ENCODE data around the gene ELL. TPM values are rescaled to one million over a fixed set of nuclear protein-coding genes. Genes with fewer than 3 reads are reported as not detected.

ELL gene
- total RNA-seq, 1 experiment from 2014 or later: 17.0 TPM

DNA sequence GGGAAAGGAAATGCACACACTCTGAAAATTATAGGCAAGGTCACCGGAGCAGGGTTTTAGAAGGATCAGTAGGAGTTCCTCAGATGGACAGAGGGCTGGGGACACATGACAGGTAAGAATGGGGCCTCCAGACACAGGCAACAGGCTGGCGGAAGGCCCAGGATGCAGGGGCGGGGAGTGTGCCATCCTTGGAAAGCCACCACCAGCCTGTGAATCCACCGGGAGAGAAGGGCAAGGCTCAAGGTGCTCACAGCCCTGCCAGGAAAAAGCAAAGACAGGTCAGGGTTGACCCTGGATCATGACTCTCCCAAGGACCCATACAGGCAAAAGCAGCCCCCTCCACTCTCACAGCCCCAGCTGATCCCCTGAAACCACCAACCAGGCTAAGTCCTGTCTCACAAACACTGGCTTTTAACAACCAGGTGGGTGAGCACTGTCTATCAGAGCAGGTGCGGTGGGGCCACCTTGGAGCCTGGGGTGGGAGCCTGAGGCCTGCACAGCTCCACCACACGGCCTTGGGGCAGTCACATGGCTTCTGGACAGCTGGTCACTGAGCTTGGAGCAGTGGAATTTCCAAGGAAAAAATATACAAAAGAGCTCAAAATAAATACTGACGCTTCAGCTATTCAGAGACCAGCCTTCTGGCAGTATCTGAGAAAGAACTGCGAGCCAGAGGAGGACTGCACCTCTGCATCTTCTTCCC is 48.7 kb downstream of the ELL start:
- Histone ChIP-seq H3K27me3 (ENCODE audit: insufficient read depth, low read length) (no peaks in the 10 kb centered on the region), H3K23ac (ENCODE audit: insufficient read length, low read depth, low read length) (no peak overlapping the region), H3K4me1 (ENCODE audit: insufficient read depth, low read length) (no peaks in the 10 kb centered on the region), H3K56ac (ENCODE audit: insufficient read length, low read depth, low read length) (no peak overlapping the region), H3K4ac (ENCODE audit: low read depth, low read length) (no peak overlapping the region), H3K79me1 (ENCODE audit: insufficient read depth, low read depth, low read length, poor library complexity, severe bottlenecking) (peaks cover 2% of the 10 kb centered on the region), H3K18ac (ENCODE audit: insufficient read length, low read depth, low read length) (no peak overlapping the region), H3K4me2 (ENCODE audit: insufficient read depth, insufficient read length, low read length) (no peak overlapping the region), H3K27ac (ENCODE audit: insufficient read length, low read depth, low read length) (no peak overlapping the region), H3K9ac (ENCODE audit: extremely low read depth, insufficient read length, low read length) (no peak overlapping the region), H2AFZ (ENCODE audit: low read length) (no peak overlapping the region), H4K8ac (replicated peaks; ENCODE audit: insufficient read length, low read depth, low read length) (no peak overlapping the region), H2BK15ac (ENCODE audit: low read depth, low read length) (no peak overlapping the region), H4K91ac (ENCODE audit: insufficient read length, low read depth, low read length) (no peak overlapping the region), H4K20me1 (ENCODE audit: control insufficient read depth, insufficient read depth, insufficient read length) (no peaks in the 10 kb centered on the region), H3K79me2 (ENCODE audit: insufficient read depth, low read length) (no peaks in the 10 kb centered on the region; the same call in 1 of the 2 replicates), H3K23me2 (ENCODE audit: insufficient read length, low read depth, low read length, poor library complexity, severe bottlenecking) (no peaks in the 10 kb centered on the region), H2BK120ac (ENCODE audit: low read depth, low read length, poor library complexity, severe bottlenecking) (no peak overlapping the region), H2BK5ac (ENCODE audit: insufficient read length, low read length) (no peak overlapping the region), H2BK20ac (ENCODE audit: low read depth, low read length, poor library complexity, severe bottlenecking) (no peak overlapping the region), H2BK12ac (ENCODE audit: insufficient read length, low read depth, low read length) (no peak overlapping the region), H3K14ac (ENCODE audit: insufficient read depth, low read length) (no peak overlapping the region; the same call in 1 of the 2 replicates), H4K5ac (ENCODE audit: insufficient read length, low read depth, low read length) (no peak overlapping the region), H3K9me3 (ENCODE audit: control insufficient read depth, low read depth, low read length) (no peaks in the 10 kb centered on the region), H2AK5ac (ENCODE audit: insufficient read length, low read length) (no peak overlapping the region), H3T11ph (ENCODE audit: low read length) (no peak overlapping the region)
- no peak for DNase-seq
- H3K36me3 Mint-ChIP-seq (ENCODE audit: insufficient read depth in 1 of 3, low read depth in 3 of 3): peaks cover 0 to 2% (median 0%) of the 10 kb centered on the region in 3 experiments; a peak in 1 of 7 replicates
- H3K27me3 Mint-ChIP-seq (ENCODE audit: low read depth): no peaks in the 10 kb centered on the region
- H3K4me3 Mint-ChIP-seq: no peak overlapping the region
- H3K27ac Mint-ChIP-seq: peak overlapping the region in 2 of 3 experiments; percentile 33 to 59; a peak in 4 of 7 replicates
- TF ChIP-seq, protein P1, sequence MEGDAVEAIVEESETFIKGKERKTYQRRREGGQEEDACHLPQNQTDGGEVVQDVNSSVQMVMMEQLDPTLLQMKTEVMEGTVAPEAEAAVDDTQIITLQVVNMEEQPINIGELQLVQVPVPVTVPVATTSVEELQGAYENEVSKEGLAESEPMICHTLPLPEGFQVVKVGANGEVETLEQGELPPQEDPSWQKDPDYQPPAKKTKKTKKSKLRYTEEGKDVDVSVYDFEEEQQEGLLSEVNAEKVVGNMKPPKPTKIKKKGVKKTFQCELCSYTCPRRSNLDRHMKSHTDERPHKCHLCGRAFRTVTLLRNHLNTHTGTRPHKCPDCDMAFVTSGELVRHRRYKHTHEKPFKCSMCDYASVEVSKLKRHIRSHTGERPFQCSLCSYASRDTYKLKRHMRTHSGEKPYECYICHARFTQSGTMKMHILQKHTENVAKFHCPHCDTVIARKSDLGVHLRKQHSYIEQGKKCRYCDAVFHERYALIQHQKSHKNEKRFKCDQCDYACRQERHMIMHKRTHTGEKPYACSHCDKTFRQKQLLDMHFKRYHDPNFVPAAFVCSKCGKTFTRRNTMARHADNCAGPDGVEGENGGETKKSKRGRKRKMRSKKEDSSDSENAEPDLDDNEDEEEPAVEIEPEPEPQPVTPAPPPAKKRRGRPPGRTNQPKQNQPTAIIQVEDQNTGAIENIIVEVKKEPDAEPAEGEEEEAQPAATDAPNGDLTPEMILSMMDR (conservative IDR thresholded peaks at IDR 0.05): no peak
- peaks cover 24 to 27% of the 10 kb centered on the region in 2 experiments for H3K4me1 Mint-ChIP-seq
- H3K9me3 Mint-ChIP-seq: no peaks in the 10 kb centered on the region
- WGBS (ENCODE audit: extremely low coverage, insufficient read length, low lambda C conversion rate): no CpG with 5 or more reads among the region's 8 CpGs
